Pancreas (tissue), 10 donors: ENCODE measurements around the gene NOS1AP. TPM values are rescaled to one million over a fixed set of nuclear protein-coding genes. Genes with fewer than 3 reads are reported as not detected.

Experiments used
- ATAC-seq, 4 donors: fragments of 200-7000 bp; cut with Tn5 transposase; one replicate each; pipeline versions ENCODE4 v1.8.0 to v1.9.1; 2020; ENCODE audit warnings: mild to moderate bottlenecking in 4 of 4, moderate library complexity in 4 of 4
- DNase-seq, 6 donors: peaks; one replicate each; pipeline ENCODE4 v3.0.0-alpha.2; 2020
- FAIRE-seq: peaks from 2 replicates; lab custom pipeline; 2012; peaks lifted over from hg19 to GRCh38; lab: Jason Lieb, UNC
- H3K27ac ChIP-seq, 4 donors: fragments of 200-600 bp; sonication (generic); 1 replicate in 3 of 4; 2 replicates in 1 of 4; pipeline versions ENCODE4 v1.5.0 to v1.8.0; 2020
- H3K27me3 ChIP-seq, 4 donors: fragments of 200-600 bp; one replicate each; pipeline ENCODE4 v1.8.0; 2021
- H3K36me3 ChIP-seq, 3 donors: fragments of 200-600 bp; sonication (generic) in 1 of 3; one replicate each; pipeline versions ENCODE4 v1.5.0 to v1.8.0; 2020 to 2021
- H3K4me1 ChIP-seq, 3 donors: fragments of 200-600 bp; one replicate each; pipeline ENCODE4 v1.8.0; 2021
- H3K4me3 ChIP-seq, 4 donors: fragments of 200-600 bp; sonication (generic) in 2 of 4; one replicate each; pipeline versions ENCODE4 v1.5.0 to v1.8.0; 2020 to 2021
- H3K9me3 ChIP-seq, 4 donors: fragments of 200-600 bp; one replicate each; pipeline ENCODE4 v1.8.0; 2021
- WGBS, 2 donors: extraction: QIAGEN DNeasy Blood & Tissue Kit; methylation state at CpG; one replicate each; pipeline ENCODE4 v1.1.7; 2013; 5-methylcytosine and 5-hydroxymethylcytosine counted together
- intact Hi-C, 3 donors: fragments of 100-400 bp; cut with DNase I; formaldehyde crosslinking; loops; one replicate each; pipeline versions ENCODE4 v1.11.1 to v1.14.2; 2022
- polyA plus RNA-seq, 2 donors: library from polyadenylated mRNA; stranded (reverse); fragments of 200-250 nt; gene quantifications; one replicate each; pipeline ENCODE4 v1.2.3, GENCODE V29; 2013
- total RNA-seq, 6 donors: library from RNA; stranded (reverse); fragmentation: NEBNext Ultra II Directional in 4 of 6; extraction: Animal tissue kit (Norgen Biotek cat#: 25700) in 4 of 6; gene quantifications; one replicate each; pipeline versions ENCODE4 v1.2.1 to v1.2.4, GENCODE V29; 2021 to 2023
- TF ChIP-seq, protein P1 (sequence below), 4 donors: fragments of 200-600 bp; sonication (generic) in 3 of 4; IDR thresholded peaks; one replicate each; pipeline versions ENCODE4 v1.5.0 to v1.8.0; 2021; ENCODE audit warnings: antibody characterized with exemption in 4 of 4
- donor health status: healthy with polysubstance abuse.
- donor health status: DM: no; HTN: no; CAD: no; lungs with moderate emphysema.
- donor health status: DM: no; HTN: no; CAD: no.
- donor health status: control.
- donor health status: control.
- donor health status: Bipolar disorder and iron deficiency.
- donor health status: DM: yes; HTN: yes; CAD: no.
- donor health status: DM: no; HTN: no; CAD: no.
- donor health status: DM: no; HTN: no; CAD: no.
- donor health status: DM: yes; HTN: yes; CAD: no.

The NOS1AP gene
- total and polyA plus RNA-seq, 8 donors: 0.40 to 2.8 (median 1.7) TPM

DNA sequence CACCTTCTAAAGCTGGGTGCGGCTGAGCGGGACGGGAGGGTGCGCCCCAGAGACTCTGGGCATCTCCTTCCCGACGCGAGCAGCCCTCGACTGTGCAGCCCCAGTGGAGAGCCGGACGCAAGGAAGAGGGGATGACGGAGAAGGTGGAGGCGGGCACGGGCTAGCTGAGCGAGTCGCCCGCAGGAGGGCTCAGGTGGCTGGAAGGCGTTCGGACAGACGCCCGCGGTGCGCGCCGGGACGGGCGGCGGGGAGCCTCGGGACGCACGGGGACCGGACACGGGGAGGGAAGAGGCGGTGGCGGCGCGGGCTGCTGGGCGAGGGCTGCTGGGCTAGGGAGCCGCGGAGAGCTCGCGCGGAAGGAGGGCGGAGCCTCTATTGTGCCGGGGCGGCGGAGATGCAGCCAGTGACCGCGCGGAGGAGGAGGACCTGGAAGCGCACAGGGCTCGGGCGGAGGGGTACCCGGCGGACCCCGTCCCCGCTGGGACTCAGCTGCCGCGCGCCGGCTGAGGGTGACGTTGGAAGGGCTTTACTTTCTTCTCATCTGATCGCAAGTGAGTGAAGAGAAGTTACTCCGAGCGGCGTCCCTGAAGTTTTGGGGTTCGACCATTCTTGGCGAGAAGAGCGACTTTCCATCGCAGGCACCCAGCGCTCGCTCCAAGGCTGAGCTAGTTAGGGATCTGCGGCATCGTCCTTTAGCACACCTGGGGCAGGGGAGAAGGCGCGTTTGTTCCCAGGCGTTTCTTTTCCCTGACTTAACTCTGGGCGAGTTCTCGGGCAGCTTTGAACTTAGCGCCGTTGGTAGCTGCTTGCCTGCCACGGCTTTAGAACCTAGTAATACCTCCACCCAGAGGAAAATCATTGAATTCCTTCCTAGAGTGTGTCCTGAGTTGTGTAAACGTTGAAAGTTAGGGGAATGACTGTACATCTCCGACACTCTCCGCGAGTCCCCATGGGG, 45.7 kb upstream of the NOS1AP start, which contains the start of gene OLFML2B:
Gene OLFML2B (minus strand): TSS at position 323 of the 955 bp plus-strand sequence. CDS start 439 bp downstream, outside the sequence.
- intact Hi-C loops: no loop called here
- DNase-seq (peak; percentile 36 to 83 (median 61)), ATAC-seq (peak; percentile 85 to 92 (median 89)), FAIRE-seq (no peak)
- peak within 1 kb of the TSS; percentile 30 to 63 (median 40) for H3K4me3 ChIP-seq
- no peaks in the 10 kb centered on the region for H3K9me3 ChIP-seq
- 1% methylated on average over 82 to 85 of the region's 85 CpGs for WGBS, 2 donors
- peaks cover 0 to 6% (median 0%) of the 10 kb centered on the region in 3 donors for H3K4me1 ChIP-seq
- H3K27ac ChIP-seq: peak within 1 kb of the TSS in 1 of 4 donors; percentile 46
- H3K27me3 ChIP-seq: peaks cover 0 to 13% (median 2%) of the 10 kb centered on the region in 4 donors
- TF ChIP-seq, protein P1, sequence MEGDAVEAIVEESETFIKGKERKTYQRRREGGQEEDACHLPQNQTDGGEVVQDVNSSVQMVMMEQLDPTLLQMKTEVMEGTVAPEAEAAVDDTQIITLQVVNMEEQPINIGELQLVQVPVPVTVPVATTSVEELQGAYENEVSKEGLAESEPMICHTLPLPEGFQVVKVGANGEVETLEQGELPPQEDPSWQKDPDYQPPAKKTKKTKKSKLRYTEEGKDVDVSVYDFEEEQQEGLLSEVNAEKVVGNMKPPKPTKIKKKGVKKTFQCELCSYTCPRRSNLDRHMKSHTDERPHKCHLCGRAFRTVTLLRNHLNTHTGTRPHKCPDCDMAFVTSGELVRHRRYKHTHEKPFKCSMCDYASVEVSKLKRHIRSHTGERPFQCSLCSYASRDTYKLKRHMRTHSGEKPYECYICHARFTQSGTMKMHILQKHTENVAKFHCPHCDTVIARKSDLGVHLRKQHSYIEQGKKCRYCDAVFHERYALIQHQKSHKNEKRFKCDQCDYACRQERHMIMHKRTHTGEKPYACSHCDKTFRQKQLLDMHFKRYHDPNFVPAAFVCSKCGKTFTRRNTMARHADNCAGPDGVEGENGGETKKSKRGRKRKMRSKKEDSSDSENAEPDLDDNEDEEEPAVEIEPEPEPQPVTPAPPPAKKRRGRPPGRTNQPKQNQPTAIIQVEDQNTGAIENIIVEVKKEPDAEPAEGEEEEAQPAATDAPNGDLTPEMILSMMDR (IDR thresholded peaks at IDR 0.05): no peak
- H3K36me3 ChIP-seq: no peaks in the 10 kb centered on the region

DNA sequence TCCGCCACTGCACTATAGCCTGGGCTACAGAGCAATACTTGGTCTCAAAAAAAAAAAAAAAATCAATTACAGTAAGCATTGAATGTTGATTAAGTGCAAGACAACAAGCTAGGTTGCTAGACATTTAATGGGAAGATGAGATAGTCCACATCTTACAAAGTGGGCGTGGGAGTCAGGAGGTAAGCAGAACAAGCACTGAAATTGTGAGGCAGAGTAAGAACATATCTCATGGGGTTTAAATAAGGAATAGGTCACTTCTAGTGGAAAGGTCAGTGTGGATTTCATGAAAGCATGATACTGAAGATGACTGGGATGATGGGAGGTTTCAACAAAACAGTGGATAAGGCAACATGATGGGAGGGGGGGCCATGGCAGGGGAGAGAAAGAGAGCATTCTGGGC, 44.0 kb upstream of the NOS1AP start:
- 69 to 85% methylated on average over 2 of the region's 2 CpGs for WGBS, 2 donors
- TF ChIP-seq, protein P1 (IDR thresholded peaks at IDR 0.05): no peak
- no peak overlapping the region for H3K27ac ChIP-seq
- ATAC-seq: no peak
- H3K36me3 ChIP-seq: no peaks in the 10 kb centered on the region
- H3K4me1 ChIP-seq: peaks cover 0 to 4% (median 0%) of the 10 kb centered on the region in 3 donors
- intact Hi-C loops: no loop called here
- no peak overlapping the region for H3K4me3 ChIP-seq
- no peak for FAIRE-seq
- H3K27me3 ChIP-seq: peaks cover 0 to 13% (median 2%) of the 10 kb centered on the region in 4 donors
- no peak for DNase-seq
- H3K9me3 ChIP-seq: no peaks in the 10 kb centered on the region

DNA sequence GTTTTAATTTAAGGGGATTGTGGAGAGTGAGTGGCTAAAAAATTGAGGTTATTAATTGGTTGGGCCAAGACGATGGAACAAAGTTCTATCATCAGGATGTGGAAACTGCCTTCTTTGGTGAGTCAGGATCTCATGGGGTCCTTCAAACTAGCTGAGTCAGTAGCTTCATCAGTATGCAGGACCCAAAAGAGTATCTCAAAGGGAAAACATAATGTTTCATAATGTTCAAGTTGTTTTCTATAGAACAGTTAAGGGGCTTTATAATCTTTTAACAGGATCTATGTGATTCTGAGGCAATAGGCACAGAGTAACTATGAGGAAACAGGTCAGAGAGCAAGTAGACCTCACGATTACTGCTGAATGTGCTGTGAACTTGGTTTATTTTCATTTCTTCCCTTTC, 42.6 kb upstream of the NOS1AP start:
- peaks cover 0 to 4% (median 0%) of the 10 kb centered on the region in 3 donors for H3K4me1 ChIP-seq
- H3K9me3 ChIP-seq: no peaks in the 10 kb centered on the region
- DNase-seq (no peak), ATAC-seq (no peak), FAIRE-seq (no peak)
- H3K36me3 ChIP-seq: no peaks in the 10 kb centered on the region
- whole genome bisulfite sequencing, 2 donors: 68 to 79% methylated on average over 2 of the region's 2 CpGs
- no peak overlapping the region for H3K27ac ChIP-seq
- H3K27me3 ChIP-seq: peaks cover 0 to 13% (median 2%) of the 10 kb centered on the region in 4 donors
- TF ChIP-seq, protein P1 (IDR thresholded peaks at IDR 0.05): no peak
- intact Hi-C loops: no loop called here
- no peak overlapping the region for H3K4me3 ChIP-seq

DNA sequence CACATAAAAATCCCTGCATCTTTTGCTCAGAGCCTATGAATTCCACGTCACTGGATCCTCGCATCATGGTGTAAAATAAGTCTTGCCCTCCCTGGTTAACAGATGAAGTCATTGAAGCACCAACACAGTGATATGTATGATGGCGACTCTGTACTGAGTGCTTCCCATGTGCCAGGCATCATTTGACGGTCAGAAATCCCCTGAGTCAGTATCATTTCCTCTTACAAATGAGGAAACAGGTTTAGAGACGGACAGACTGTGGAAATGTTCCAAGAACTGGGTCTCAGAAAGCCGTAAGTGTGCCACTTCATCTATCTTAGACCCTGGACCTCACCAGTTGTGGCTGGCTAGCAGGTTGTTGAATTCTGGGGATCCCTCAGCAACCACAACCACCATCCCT, 40.8 kb upstream of the NOS1AP start:
- Histone ChIP-seq H3K27ac (no peak overlapping the region), H3K4me3 (no peak overlapping the region), H3K4me1 (peaks cover 0 to 4% (median 0%) of the 10 kb centered on the region in 3 donors), H3K27me3 (peaks cover 0 to 13% (median 2%) of the 10 kb centered on the region in 4 donors), H3K36me3 (no peaks in the 10 kb centered on the region), H3K9me3 (no peaks in the 10 kb centered on the region)
- peak in 2 of 4 donors; percentile 45 to 54 for ATAC-seq
- TF ChIP-seq, protein P1 (IDR thresholded peaks at IDR 0.05): no peak
- DNase-seq: no peak
- intact Hi-C loops: no loop called here
- WGBS, 2 donors: 63 to 65% methylated on average over 6 of the region's 6 CpGs
- no peak for FAIRE-seq
